Left lobe of liver (tissue), 2 donors: Measurements from ENCODE around the gene FRMD4A. TPM values are rescaled to one million over a fixed set of nuclear protein-coding genes. Genes with fewer than 3 reads are reported as not detected.

Source experiments
- ATAC-seq: fragments of 200-7000 bp; cut with Tn5 transposase; one replicate; pipeline ENCODE4 v1.9.1; 2020; ENCODE audit warnings: mild to moderate bottlenecking, moderate library complexity
- DNase-seq: peaks from one replicate; pipeline ENCODE4 v3.0.0-alpha.2; 2020; ENCODE audit warnings: low spot score
- total RNA-seq: library from RNA; stranded (reverse); gene quantifications from one replicate; pipeline ENCODE4 v1.2.1, GENCODE V29; 2021
- donor health status: DM: no; HTN: no; CAD: no; lungs with moderate emphysema.
- donor health status: DM: no; HTN: yes; CAD: no.

Gene FRMD4A
- total RNA-seq, 1 donor from 2014 or later: 13.8 TPM

- peak; percentile 75 for DNase-seq
- peak; percentile 98 for ATAC-seq
These were observed 34.5 kb downstream of the FRMD4A start for GRCh38 chr10:14296065-14296709.

GRCh38 chr10:14294347-14295059 lies 36.2 kb downstream of the FRMD4A start:
- no peak for ATAC-seq
- DNase-seq: no peak

GRCh38 chr10:14293526-14293925 lies 37.2 kb downstream of the FRMD4A start:
- DNase-seq (no peak), ATAC-seq (no peak)

GRCh38 chr10:14291296-14291695 lies 39.4 kb downstream of the FRMD4A start:
- ATAC-seq: no peak

GRCh38 chr10:14285941-14286560 lies 44.7 kb downstream of the FRMD4A start:
- ATAC-seq: no peak

More at GRCh38 chr10:14291296-14291695, 39.4 kb downstream of the FRMD4A start:
- DNase-seq: no peak

GRCh38 chr10:14282276-14282675 lies 48.4 kb downstream of the FRMD4A start:
- ATAC-seq: no peak
- no peak for DNase-seq

More at GRCh38 chr10:14285941-14286560, 44.7 kb downstream of the FRMD4A start:
- no peak for DNase-seq

- DNase-seq (no peak), ATAC-seq (no peak)
These were observed 52.2 kb downstream of the FRMD4A start for GRCh38 chr10:14278533-14278932.

- DNase-seq: no peak
- ATAC-seq: no peak
These were observed 54.5 kb downstream of the FRMD4A start for GRCh38 chr10:14276210-14276609.

GRCh38 chr10:14271621-14272020 lies 59.1 kb downstream of the FRMD4A start:
- DNase-seq: no peak
- ATAC-seq: no peak

GRCh38 chr10:14270370-14270769 lies 60.4 kb downstream of the FRMD4A start:
- ATAC-seq (no peak), DNase-seq (no peak)

- ATAC-seq: no peak
- no peak for DNase-seq
These were observed 65.0 kb downstream of the FRMD4A start for GRCh38 chr10:14265709-14266108.

- ATAC-seq: no peak
- no peak for DNase-seq
These were observed 67.8 kb downstream of the FRMD4A start for GRCh38 chr10:14262836-14263425.

GRCh38 chr10:14261336-14261735 lies 69.4 kb downstream of the FRMD4A start:
- no peak for ATAC-seq
- DNase-seq: no peak

- ATAC-seq (peak; percentile 99), DNase-seq (peak; percentile 69)
These were observed 70.8 kb downstream of the FRMD4A start for GRCh38 chr10:14259696-14260566.

- ATAC-seq: no peak
- DNase-seq: no peak
These were observed 76.4 kb downstream of the FRMD4A start for GRCh38 chr10:14254368-14254767.

GRCh38 chr10:14253711-14254110 lies 77.0 kb downstream of the FRMD4A start:
- ATAC-seq: no peak
- DNase-seq: no peak

- DNase-seq (no peak), ATAC-seq (no peak)
These were observed 77.6 kb downstream of the FRMD4A start for GRCh38 chr10:14253079-14253478.

GRCh38 chr10:14250496-14251076 lies 80.1 kb downstream of the FRMD4A start:
- ATAC-seq (no peak), DNase-seq (no peak)

GRCh38 chr10:14247377-14248116 lies 83.2 kb downstream of the FRMD4A start:
- ATAC-seq (no peak), DNase-seq (no peak)

- DNase-seq: no peak
- no peak for ATAC-seq
These were observed 85.9 kb downstream of the FRMD4A start for GRCh38 chr10:14244801-14245211.
